ENCODE results near the gene MOV10. TPM values are rescaled to one million over a fixed set of nuclear protein-coding genes. Genes with fewer than 3 reads are reported as not detected.
"Not testable (repeated sequence)": the region's sequence is repeated elsewhere in the genome, so short reads cannot be mapped to it uniquely, and the experiment has no call there.

Gene MOV10
- total and polyA plus RNA-seq, 8 donors, result 25.9 to 137 (median 66.8) TPM

- Histone ChIP-seq H3K4me1 (peaks cover 30 to 80% (median 44%) of the 10 kb centered on the region in 4 donors), H3K36me3 (no peaks in the 10 kb centered on the region), H3K27me3 (no peaks in the 10 kb centered on the region), H3K9me3 (no peaks in the 10 kb centered on the region), H3K4me3 (no peak overlapping the region), H3K27ac (no peak overlapping the region)
- no peak for DNase-seq
- intact Hi-C loops (cut with DNase I; ENCODE audit: low total_unique reads), result no loop called here
- WGBS, 5 donors, result 74 to 80% (median 78%) methylated on average over 2 of the region's 2 CpGs
- no peak for TF ChIP-seq EP300 (IDR thresholded peaks at IDR 0.05)
- TF ChIP-seq, protein P1, sequence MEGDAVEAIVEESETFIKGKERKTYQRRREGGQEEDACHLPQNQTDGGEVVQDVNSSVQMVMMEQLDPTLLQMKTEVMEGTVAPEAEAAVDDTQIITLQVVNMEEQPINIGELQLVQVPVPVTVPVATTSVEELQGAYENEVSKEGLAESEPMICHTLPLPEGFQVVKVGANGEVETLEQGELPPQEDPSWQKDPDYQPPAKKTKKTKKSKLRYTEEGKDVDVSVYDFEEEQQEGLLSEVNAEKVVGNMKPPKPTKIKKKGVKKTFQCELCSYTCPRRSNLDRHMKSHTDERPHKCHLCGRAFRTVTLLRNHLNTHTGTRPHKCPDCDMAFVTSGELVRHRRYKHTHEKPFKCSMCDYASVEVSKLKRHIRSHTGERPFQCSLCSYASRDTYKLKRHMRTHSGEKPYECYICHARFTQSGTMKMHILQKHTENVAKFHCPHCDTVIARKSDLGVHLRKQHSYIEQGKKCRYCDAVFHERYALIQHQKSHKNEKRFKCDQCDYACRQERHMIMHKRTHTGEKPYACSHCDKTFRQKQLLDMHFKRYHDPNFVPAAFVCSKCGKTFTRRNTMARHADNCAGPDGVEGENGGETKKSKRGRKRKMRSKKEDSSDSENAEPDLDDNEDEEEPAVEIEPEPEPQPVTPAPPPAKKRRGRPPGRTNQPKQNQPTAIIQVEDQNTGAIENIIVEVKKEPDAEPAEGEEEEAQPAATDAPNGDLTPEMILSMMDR (IDR thresholded peaks at IDR 0.05), result no peak
- no peak for TF ChIP-seq POLR2A (IDR thresholded peaks at IDR 0.05)
- no peak for TF ChIP-seq POLR2AphosphoS5 (IDR thresholded peaks at IDR 0.05)
These were observed 38.4 kb upstream of the MOV10 start for GRCh38 chr1:112636056-112636455.

- H3K27me3 ChIP-seq, result no peaks in the 10 kb centered on the region
- TF ChIP-seq EP300 (IDR thresholded peaks at IDR 0.05) (no peak), POLR2A (IDR thresholded peaks at IDR 0.05) (no peak), POLR2AphosphoS5 (IDR thresholded peaks at IDR 0.05) (no peak)
- TF ChIP-seq, protein P1 (IDR thresholded peaks at IDR 0.05), result no peak
- peaks cover 32 to 73% (median 41%) of the 10 kb centered on the region in 4 donors for H3K4me1 ChIP-seq
- no peak overlapping the region for H3K4me3 ChIP-seq
- no peak for DNase-seq
- H3K36me3 ChIP-seq, result no peaks in the 10 kb centered on the region
- no peaks in the 10 kb centered on the region for H3K9me3 ChIP-seq
- intact Hi-C loops (cut with DNase I; ENCODE audit: low total_unique reads), result no loop called here
- H3K27ac ChIP-seq, result peak overlapping the region in 2 of 5 donors; percentile 19 to 44
These were observed 37.7 kb upstream of the MOV10 start for GRCh38 chr1:112636597-112637253.

DNA sequence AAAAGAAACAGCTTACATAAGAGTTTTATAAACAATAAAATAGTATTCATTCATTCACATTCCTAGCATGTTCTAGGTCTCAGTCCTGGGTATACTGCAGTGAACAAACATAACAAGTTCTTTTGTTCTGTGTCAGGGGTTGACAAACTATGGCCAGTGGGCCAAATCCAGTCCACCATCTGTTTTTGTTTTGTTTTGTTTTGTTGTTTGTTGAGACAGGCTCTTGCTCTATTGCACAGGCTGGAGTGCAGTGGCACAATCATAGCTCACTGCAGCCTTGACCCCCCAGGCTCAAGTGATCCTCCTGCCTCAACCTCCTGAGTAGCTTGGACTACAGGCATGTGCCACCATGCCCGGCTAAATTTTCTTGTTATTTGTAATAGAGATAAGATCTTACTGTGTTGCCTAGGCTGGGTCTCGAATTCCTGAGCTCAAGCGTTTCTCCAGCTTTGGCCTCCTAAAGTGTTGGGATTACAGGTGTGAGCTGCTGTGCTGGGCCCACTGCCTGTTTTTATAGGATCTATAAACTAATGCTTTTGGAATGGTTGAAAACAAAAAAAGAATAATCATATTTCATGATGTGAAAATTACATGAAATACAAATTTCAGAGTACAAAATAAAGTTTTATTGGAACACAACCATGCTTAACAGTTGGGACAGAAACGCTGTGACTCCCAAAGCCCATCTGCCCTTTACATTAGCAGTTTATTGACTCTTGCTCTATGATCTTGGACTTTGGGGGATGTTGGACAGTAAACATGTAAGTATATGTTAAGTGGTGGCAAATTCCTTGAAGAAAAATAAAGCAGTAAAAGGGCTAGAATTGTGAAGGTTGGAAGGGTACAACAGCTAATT lies 37.0 kb upstream of the MOV10 start:
- DNase-seq, result no peak
- Histone ChIP-seq H3K27ac (no peak overlapping the region), H3K36me3 (no peaks in the 10 kb centered on the region), H3K27me3 (no peaks in the 10 kb centered on the region), H3K4me1 (peaks cover 29 to 70% (median 38%) of the 10 kb centered on the region in 4 donors), H3K4me3 (no peak overlapping the region), H3K9me3 (no peaks in the 10 kb centered on the region)
- no peak for TF ChIP-seq EP300 (IDR thresholded peaks at IDR 0.05)
- TF ChIP-seq, protein P1 (IDR thresholded peaks at IDR 0.05), result no peak
- TF ChIP-seq POLR2A (IDR thresholded peaks at IDR 0.05), result no peak
- no peak for TF ChIP-seq POLR2AphosphoS5 (IDR thresholded peaks at IDR 0.05)
- intact Hi-C loops (cut with DNase I; ENCODE audit: low total_unique reads), result no loop called here
- 62 to 76% (median 69%) methylated on average over 4 of the region's 4 CpGs for WGBS, 5 donors

DNA sequence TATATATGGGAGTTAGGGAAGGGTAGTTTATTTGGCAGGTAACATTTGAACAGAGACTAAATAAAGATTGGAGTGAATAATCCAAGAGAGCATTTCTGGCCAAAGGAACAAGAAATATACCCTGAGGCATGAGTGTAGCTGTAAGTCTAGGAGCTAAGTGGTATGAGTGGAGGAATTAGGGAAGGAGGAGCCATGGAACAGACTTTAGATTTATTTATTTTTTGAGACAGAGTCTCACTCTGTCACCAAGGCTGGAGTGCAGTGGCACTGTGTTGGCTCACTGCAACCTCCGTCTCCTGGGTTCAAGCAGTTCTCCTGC lies 36.4 kb upstream of the MOV10 start:
- Histone ChIP-seq H3K27ac (no peak overlapping the region), H3K27me3 (no peaks in the 10 kb centered on the region), H3K4me1 (peaks cover 29 to 66% (median 40%) of the 10 kb centered on the region in 4 donors), H3K9me3 (no peaks in the 10 kb centered on the region), H3K4me3 (no peak overlapping the region), H3K36me3 (no peaks in the 10 kb centered on the region)
- intact Hi-C loops (cut with DNase I; ENCODE audit: low total_unique reads), result no loop called here
- WGBS, 5 donors, result 91 to 100% (median 93%) methylated on average over 1 of the region's 1 CpG
- DNase-seq, result no peak
- no peak for TF ChIP-seq EP300 (IDR thresholded peaks at IDR 0.05)
- no peak for TF ChIP-seq POLR2A (IDR thresholded peaks at IDR 0.05)
- TF ChIP-seq, protein P1 (IDR thresholded peaks at IDR 0.05), result no peak
- no peak for TF ChIP-seq POLR2AphosphoS5 (IDR thresholded peaks at IDR 0.05)

GRCh38 chr1:112640437-112640836 lies 34.0 kb upstream of the MOV10 start:
- DNase-seq; H3K4me3 ChIP-seq; H3K27me3 ChIP-seq; H3K27ac ChIP-seq; intact Hi-C loops (cut with DNase I; ENCODE audit: low total_unique reads); H3K9me3 ChIP-seq: not testable (repeated sequence)
- peaks cover 0 to 17% (median 8%) of the 10 kb centered on the region in 4 donors for H3K36me3 ChIP-seq
- H3K4me1 ChIP-seq, result peaks cover 21 to 54% (median 37%) of the 10 kb centered on the region in 4 donors
- WGBS, 5 donors, result 85 to 94% (median 91%) methylated on average over 6 to 23 of the region's 23 CpGs

Measured in stomach (tissue), 9 donors.